H9 (cell line): ENCODE data around the gene LAMC2. TPM values are rescaled to one million over a fixed set of nuclear protein-coding genes. Genes with fewer than 3 reads are reported as not detected.

ENCODE experiments used
- DNase-seq: peaks from one replicate; pipeline ENCODE4 v3.0.0-alpha.2; 2017
- H2AFZ ChIP-seq: one replicate; pipeline ENCODE4 v1.6.1; 2013; ENCODE audit warnings: mild to moderate bottlenecking, low read length, control low read depth, moderate library complexity
- H2AK5ac ChIP-seq: 2 replicates; pipeline ENCODE4 v1.6.1; 2013; ENCODE audit warnings: low read length, control low read depth, mixed read lengths; ENCODE audit not compliant: insufficient read length
- H2BK120ac ChIP-seq: one replicate; pipeline ENCODE4 v1.6.1; 2013; ENCODE audit warnings: low read depth, mild to moderate bottlenecking, low read length, control low read depth, inconsistent platforms; ENCODE audit not compliant: poor library complexity, severe bottlenecking
- H2BK12ac ChIP-seq: 2 replicates; pipeline ENCODE4 v1.6.1; 2013; ENCODE audit warnings: low read length, control low read depth, mixed read lengths, low read depth; ENCODE audit not compliant: insufficient read length
- H2BK15ac ChIP-seq: 2 replicates; pipeline ENCODE4 v1.6.1; 2013; ENCODE audit warnings: low read depth, low read length, control low read depth
- H2BK20ac ChIP-seq: one replicate; pipeline ENCODE4 v1.6.1; 2013; ENCODE audit warnings: low read depth, mild to moderate bottlenecking, low read length, control low read depth, inconsistent platforms; ENCODE audit not compliant: poor library complexity, severe bottlenecking
- H2BK5ac ChIP-seq: 2 replicates; pipeline ENCODE4 v1.6.1; 2013; ENCODE audit warnings: low read length, control low read depth, mixed read lengths; ENCODE audit not compliant: insufficient read length
- H3K14ac ChIP-seq: 2 replicates; pipeline ENCODE4 v1.6.1; 2013; ENCODE audit warnings: low read length, control low read depth; ENCODE audit not compliant: insufficient read depth
- H3K18ac ChIP-seq: 2 replicates; pipeline ENCODE4 v1.6.1; 2013; ENCODE audit warnings: low read depth, mild to moderate bottlenecking, mixed read lengths, low read length, control low read depth; ENCODE audit not compliant: insufficient read length
- H3K23ac ChIP-seq: 2 replicates; pipeline ENCODE4 v1.6.1; 2013; ENCODE audit warnings: low read length, control low read depth, mixed read lengths, low read depth; ENCODE audit not compliant: insufficient read length
- H3K23me2 ChIP-seq: 2 replicates; pipeline ENCODE4 v1.6.1; 2013; ENCODE audit warnings: low read depth, mild to moderate bottlenecking, mixed read lengths, low read length, control low read depth; ENCODE audit not compliant: insufficient read length, poor library complexity, severe bottlenecking
- H3K27ac ChIP-seq: 2 replicates; pipeline ENCODE4 v1.5.1; 2013; ENCODE audit warnings: low read length, control low read depth, mixed read lengths, low read depth; ENCODE audit not compliant: insufficient read length
- H3K27me3 ChIP-seq: 2 replicates; pipeline ENCODE4 v1.6.1; 2013; ENCODE audit warnings: low read length, control low read depth, inconsistent platforms; ENCODE audit not compliant: insufficient read depth
- H3K4ac ChIP-seq: 2 replicates; pipeline ENCODE4 v1.6.1; 2013; ENCODE audit warnings: low read depth, mild to moderate bottlenecking, control low read depth, inconsistent platforms, low read length, moderate library complexity
- H3K4me1 ChIP-seq: 2 replicates; pipeline ENCODE4 v1.6.1; 2013; ENCODE audit warnings: low read length, control low read depth, inconsistent platforms; ENCODE audit not compliant: insufficient read depth
- H3K4me2 ChIP-seq: 2 replicates; pipeline ENCODE4 v1.6.1; 2013; ENCODE audit warnings: low read length, control low read depth, mixed read lengths; ENCODE audit not compliant: insufficient read length, insufficient read depth
- H3K56ac ChIP-seq: 2 replicates; pipeline ENCODE4 v1.6.1; 2013; ENCODE audit warnings: low read depth, mild to moderate bottlenecking, mixed read lengths, low read length, control low read depth; ENCODE audit not compliant: insufficient read length
- H3K79me1 ChIP-seq: 2 replicates; pipeline ENCODE4 v1.6.1; 2013; ENCODE audit warnings: low read depth, mild to moderate bottlenecking, moderate library complexity, low read length, control low read depth, inconsistent platforms; ENCODE audit not compliant: insufficient read depth, poor library complexity, severe bottlenecking
- H3K79me2 ChIP-seq: 2 replicates; pipeline ENCODE4 v1.6.1; 2013; ENCODE audit warnings: low read length, control low read depth, inconsistent platforms; ENCODE audit not compliant: insufficient read depth
- H3K9ac ChIP-seq: 2 replicates; pipeline ENCODE4 v1.6.1; 2013; ENCODE audit warnings: low read length, control low read depth, mixed read lengths; ENCODE audit not compliant: insufficient read length; ENCODE audit errors: extremely low read depth
- H3K9me3 ChIP-seq: one replicate; pipeline ENCODE4 v1.6.1; 2013; ENCODE audit warnings: low read depth, low read length, inconsistent platforms; ENCODE audit not compliant: control insufficient read depth
- H3T11ph ChIP-seq: one replicate; pipeline ENCODE4 v1.6.1; 2013; ENCODE audit warnings: mild to moderate bottlenecking, low read length, control low read depth, inconsistent platforms
- H4K20me1 ChIP-seq: one replicate; pipeline ENCODE4 v1.6.1; 2013; ENCODE audit not compliant: control insufficient read depth, insufficient read length, insufficient read depth
- H4K5ac ChIP-seq: 2 replicates; pipeline ENCODE4 v1.6.1; 2013; ENCODE audit warnings: low read depth, mild to moderate bottlenecking, mixed read lengths, low read length, control low read depth; ENCODE audit not compliant: insufficient read length
- H4K8ac ChIP-seq: replicated peaks from 2 replicates; pipeline ENCODE4 v1.6.1; 2013; ENCODE audit warnings: low read length, control low read depth, mixed read lengths, low read depth; ENCODE audit not compliant: insufficient read length
- H4K91ac ChIP-seq: 2 replicates; pipeline ENCODE4 v1.6.1; 2013; ENCODE audit warnings: low read depth, mild to moderate bottlenecking, moderate library complexity, mixed read lengths, low read length, control low read depth; ENCODE audit not compliant: insufficient read length
- H3K27ac Mint-ChIP-seq, 3 experiments: 2 replicates in 2 of 3; 3 replicates in 1 of 3; pipeline ENCODE4 v1.8.0; 2020 to 2021; ENCODE audit warnings: mixed read lengths in 3 of 3, mild to moderate bottlenecking in 1 of 3, moderate library complexity in 1 of 3
- H3K27me3 Mint-ChIP-seq: 2 replicates; pipeline ENCODE4 v1.8.0; 2021; ENCODE audit warnings: low read depth, mild to moderate bottlenecking, moderate library complexity, mixed read lengths
- H3K36me3 Mint-ChIP-seq, 3 experiments: 2 replicates in 2 of 3; 3 replicates in 1 of 3; pipeline ENCODE4 v1.8.0; 2020 to 2021; ENCODE audit warnings: low read depth in 3 of 3, mixed read lengths in 3 of 3; ENCODE audit not compliant: insufficient read depth in 1 of 3
- H3K4me1 Mint-ChIP-seq, 2 experiments: 2 replicates each; pipeline ENCODE4 v1.8.0; 2020; ENCODE audit warnings: mixed read lengths in 2 of 2
- H3K4me3 Mint-ChIP-seq, 2 experiments: 2 replicates in 1 of 2; 3 replicates in 1 of 2; pipeline ENCODE4 v1.8.0; 2020 to 2021; ENCODE audit warnings: mild to moderate bottlenecking in 2 of 2, mixed read lengths in 2 of 2, moderate library complexity in 1 of 2
- H3K9me3 Mint-ChIP-seq, 2 experiments: 2 replicates in 1 of 2; 3 replicates in 1 of 2; pipeline ENCODE4 v1.8.0; 2020; ENCODE audit warnings: mild to moderate bottlenecking in 2 of 2, mixed read lengths in 2 of 2, moderate library complexity in 1 of 2
- CTCF ChIP-seq: fragments of 200-600 bp; sonication (generic); conservative IDR thresholded peaks from 3 replicates; pipeline ENCODE4 v1.8.0; 2021; ENCODE audit warnings: antibody characterized with exemption, mild to moderate bottlenecking
- WGBS: extraction: QIAGEN DNeasy Blood & Tissue Kit; methylation state at CpG from one replicate; pipeline ENCODE4 v1.1.7; 2013; ENCODE audit warnings: missing lambda C conversion rate, low lambda C conversion rate, mixed read lengths; ENCODE audit not compliant: insufficient read length; ENCODE audit errors: extremely low coverage; 5-methylcytosine and 5-hydroxymethylcytosine counted together
- total RNA-seq: library from RNA; stranded (reverse); gene quantifications from 2 replicates; pipeline ENCODE4 v1.2.1, GENCODE V29; 2021

The LAMC2 gene
- total RNA-seq, 1 experiment from 2014 or later, result 7.4 TPM

- no peaks in the 10 kb centered on the region for H3K79me2 ChIP-seq
- H3K9me3 Mint-ChIP-seq, result no peaks in the 10 kb centered on the region
- H3T11ph ChIP-seq, result no peak overlapping the region
- no peak for DNase-seq
- H3K4ac ChIP-seq, result no peak overlapping the region
- no peak for TF ChIP-seq CTCF
- H2AFZ ChIP-seq, result no peak overlapping the region
- no peak overlapping the region for H3K27ac Mint-ChIP-seq
- H3K27ac ChIP-seq, result no peak overlapping the region
- H4K91ac ChIP-seq, result no peak overlapping the region
- peaks cover 37 to 47% of the 10 kb centered on the region in 2 experiments for H3K4me1 Mint-ChIP-seq
- no peak overlapping the region for H3K23ac ChIP-seq
- peaks cover 21% of the 10 kb centered on the region; the same call in 1 of the 2 replicates for H3K4me1 ChIP-seq
- H2BK15ac ChIP-seq, result no peak overlapping the region
- no peak overlapping the region for H3K4me2 ChIP-seq
- no peak overlapping the region for H3K18ac ChIP-seq
- H2BK5ac ChIP-seq, result no peak overlapping the region
- no peaks in the 10 kb centered on the region for H3K79me1 ChIP-seq
- H4K5ac ChIP-seq, result no peak overlapping the region
- H3K14ac ChIP-seq, result no peak overlapping the region
- no peak overlapping the region for H2AK5ac ChIP-seq
- H2BK12ac ChIP-seq, result no peak overlapping the region
- H3K23me2 ChIP-seq, result peaks cover 7% of the 10 kb centered on the region
- no peak overlapping the region for H2BK120ac ChIP-seq
- H2BK20ac ChIP-seq, result no peak overlapping the region
- no peaks in the 10 kb centered on the region; a peak in 1 of 7 replicates for H3K36me3 Mint-ChIP-seq
- H3K9me3 ChIP-seq, result no peaks in the 10 kb centered on the region
- H4K20me1 ChIP-seq, result no peaks in the 10 kb centered on the region
- H3K56ac ChIP-seq, result no peak overlapping the region
- H4K8ac ChIP-seq, result no peak overlapping the region
- no peak overlapping the region for H3K9ac ChIP-seq
- H3K4me3 Mint-ChIP-seq, result no peak overlapping the region
- WGBS, result no CpG with 5 or more reads among the region's 1 CpG
- H3K27me3 Mint-ChIP-seq, result no peaks in the 10 kb centered on the region
- H3K27me3 ChIP-seq, result no peaks in the 10 kb centered on the region
These were observed 45.5 kb downstream of the LAMC2 start for GRCh38 chr1:183231545-183231944.
